ENCODE data around the gene NECAB2.

GRCh38 chr16:83977056-83977815 lies 9.2 kb downstream of the NECAB2 start:
- TF ChIP-seq CTCF (IDR thresholded peaks at IDR 0.05) (no peak), EP300 (IDR thresholded peaks at IDR 0.05) (no peak)

Measured in stomach (tissue), 4 donors.